Measurements from ENCODE around the gene ITGA2.
A peak's percentile ranks its signal among the peaks of the same experiment; 100 is the strongest.

- TF ChIP-seq POLR2A (IDR thresholded peaks at IDR 0.05; ENCODE audit: low read depth, low read length) (no peak), POLR2AphosphoS5 (IDR thresholded peaks at IDR 0.05; ENCODE audit: low read depth, low read length) (no peak), TAF1 (IDR thresholded peaks at IDR 0.05; ENCODE audit: low read depth, low read length) (no peak), SPI1 (IDR thresholded peaks at IDR 0.05; ENCODE audit: low read depth, low read length) (peak; percentile 96), POU2F2 (IDR thresholded peaks at IDR 0.05; ENCODE audit: low read depth, low read length) (0 out of 2 replicates have a peak, but pooled peaks have one; percentile 55)
These were observed 19.6 kb downstream of the ITGA2 start for GRCh38 chr5:53008751-53009150.

Data from GM12891 (cell line).